MCF 10A (cell line): ENCODE results near the gene TSC22D4. TPM values are rescaled to one million over a fixed set of nuclear protein-coding genes. Genes with fewer than 3 reads are reported as not detected.
A peak's percentile ranks its signal among the peaks of the same experiment; 100 is the strongest.

Experiments used
- BruUV-seq: library from RNA; stranded (reverse); fragments of 400-500 nt; replicated peaks from 2 replicates; lab custom pipeline; 2021; lab: Mats Ljungman, UMichigan
- CTCF ChIA-PET: fragments of 300-600 bp; sonication (Branson Sonifier 250); formaldehyde crosslinking; extraction: SDS; loops from one replicate; lab custom pipeline; 2021; ENCODE audit warnings: antibody characterized with exemption, inconsistent platforms; lab: Yijun Ruan, JAX
- POLR2A ChIA-PET: fragments of 300-600, 350-650 bp; sonication (Branson Sonifier 250); formaldehyde crosslinking; extraction: SDS; loops from one replicate; lab custom pipeline; 2020; ENCODE audit warnings: antibody characterized with exemption, inconsistent platforms; lab: Yijun Ruan, JAX
- DNase-seq: peaks from one replicate; pipeline ENCODE4 v3.0.0-alpha.2; 2018; ENCODE audit not compliant: unreplicated experiment
- H3K27ac Mint-ChIP-seq: one replicate; pipeline ENCODE4 v1.8.0; 2022; ENCODE audit warnings: mild to moderate bottlenecking, low read depth, mixed read lengths; ENCODE audit not compliant: unreplicated experiment
- H3K27me3 Mint-ChIP-seq: one replicate; pipeline ENCODE4 v1.8.0; 2022; ENCODE audit warnings: mixed read lengths; ENCODE audit not compliant: insufficient read depth, unreplicated experiment
- H3K36me3 Mint-ChIP-seq: one replicate; pipeline ENCODE4 v1.8.0; 2022; ENCODE audit warnings: mild to moderate bottlenecking, moderate library complexity, mixed read lengths; ENCODE audit not compliant: insufficient read depth, unreplicated experiment
- H3K4me1 Mint-ChIP-seq: one replicate; pipeline ENCODE4 v1.8.0; 2022; ENCODE audit warnings: mixed read lengths; ENCODE audit not compliant: insufficient read depth, unreplicated experiment
- H3K4me3 Mint-ChIP-seq: one replicate; pipeline ENCODE4 v1.8.0; 2022; ENCODE audit warnings: mild to moderate bottlenecking, moderate library complexity, mixed read lengths; ENCODE audit not compliant: unreplicated experiment
- H3K9me3 Mint-ChIP-seq: one replicate; pipeline ENCODE4 v1.8.0; 2022; ENCODE audit warnings: mixed read lengths; ENCODE audit not compliant: unreplicated experiment
- intact Hi-C: fragments of 100-400 bp; cut with micrococcal nuclease; formaldehyde crosslinking; loops from 2 replicates; pipeline ENCODE4 v1.14.1; 2022
- total RNA-seq: library from RNA; stranded (reverse); gene quantifications from 2 replicates; pipeline ENCODE4 v1.2.3, GENCODE V29; 2022
- TF ChIP-seq, protein P1 (sequence below): fragments of 200-600 bp; IDR thresholded peaks from one replicate; pipeline ENCODE4 v1.8.0; 2022; ENCODE audit warnings: antibody characterized with exemption, mild to moderate bottlenecking; ENCODE audit not compliant: unreplicated experiment

TSC22D4 gene
- total RNA-seq, 1 experiment from 2014 or later = 36.0 TPM

DNA sequence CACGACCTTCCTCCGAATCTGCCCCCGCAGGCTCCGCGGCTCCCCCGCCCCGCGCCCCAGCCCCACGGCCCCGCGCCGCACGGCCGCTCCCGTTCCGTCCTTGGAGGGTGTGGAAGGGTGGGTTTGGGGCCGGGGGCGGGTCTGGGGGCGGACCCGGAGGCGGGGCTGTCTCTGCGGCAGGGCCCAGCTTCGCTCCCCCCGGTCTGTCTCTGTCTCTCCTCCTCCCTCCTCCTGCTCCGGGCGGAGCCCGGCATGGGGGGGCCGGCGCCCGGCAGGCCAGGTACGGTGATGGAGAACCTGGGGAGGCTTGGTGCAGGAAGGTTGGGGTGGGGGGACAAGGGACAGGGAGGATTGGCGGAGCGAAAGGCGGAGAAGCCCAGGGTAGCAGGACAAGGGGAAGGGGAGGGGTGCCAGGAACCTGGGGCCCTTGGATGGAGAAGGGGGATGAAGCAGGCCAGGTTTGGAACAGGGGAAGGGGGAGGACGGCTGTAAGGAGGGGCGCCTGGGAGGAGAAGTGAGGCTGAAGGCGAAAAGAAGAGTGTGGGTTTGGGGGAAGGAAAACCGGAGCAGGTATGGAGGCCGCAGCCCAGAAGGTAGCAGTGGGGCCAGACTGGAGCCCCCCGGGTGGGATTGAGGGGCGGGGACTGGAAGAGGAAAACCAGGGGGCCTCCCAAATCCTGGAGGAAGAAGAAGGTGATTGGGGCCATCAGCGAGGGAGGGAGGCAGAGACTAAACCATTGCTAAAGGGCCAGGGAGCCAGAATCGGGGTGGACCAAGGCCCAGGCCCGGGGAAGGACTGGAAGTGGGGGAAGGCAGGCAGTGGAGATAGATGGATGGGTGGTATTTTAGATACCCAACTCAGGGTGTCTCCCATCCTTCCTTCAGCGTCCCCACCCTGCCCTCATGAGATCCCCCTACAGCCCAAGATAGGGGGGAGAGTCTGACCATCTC is 5.0 kb upstream of the TSC22D4 start, which contains the start of gene NYAP1:
Gene NYAP1, plus strand, starts transcription at position 206 of the 951 bp plus-strand sequence. CDS start 1,385 bp downstream, outside the sequence.
- ChIA-PET POLR2A (no interaction called here), CTCF (interaction anchor here (1.9 kb wide), 1 partner anchor 14 kb away, joined by 12 read pairs; no protein-coding TSS in a partner anchor)
- Mint-ChIP-seq H3K4me3 (peak within 1 kb of the TSS; percentile 74), H3K27ac (peak within 1 kb of the TSS; percentile 14), H3K4me1 (peaks cover 5% of the 10 kb centered on the region), H3K27me3 (no peaks in the 10 kb centered on the region), H3K36me3 (peaks cover 12% of the 10 kb centered on the region), H3K9me3 (no peaks in the 10 kb centered on the region)
- BruUV-seq = no TSS peak
- TF ChIP-seq, protein P1, sequence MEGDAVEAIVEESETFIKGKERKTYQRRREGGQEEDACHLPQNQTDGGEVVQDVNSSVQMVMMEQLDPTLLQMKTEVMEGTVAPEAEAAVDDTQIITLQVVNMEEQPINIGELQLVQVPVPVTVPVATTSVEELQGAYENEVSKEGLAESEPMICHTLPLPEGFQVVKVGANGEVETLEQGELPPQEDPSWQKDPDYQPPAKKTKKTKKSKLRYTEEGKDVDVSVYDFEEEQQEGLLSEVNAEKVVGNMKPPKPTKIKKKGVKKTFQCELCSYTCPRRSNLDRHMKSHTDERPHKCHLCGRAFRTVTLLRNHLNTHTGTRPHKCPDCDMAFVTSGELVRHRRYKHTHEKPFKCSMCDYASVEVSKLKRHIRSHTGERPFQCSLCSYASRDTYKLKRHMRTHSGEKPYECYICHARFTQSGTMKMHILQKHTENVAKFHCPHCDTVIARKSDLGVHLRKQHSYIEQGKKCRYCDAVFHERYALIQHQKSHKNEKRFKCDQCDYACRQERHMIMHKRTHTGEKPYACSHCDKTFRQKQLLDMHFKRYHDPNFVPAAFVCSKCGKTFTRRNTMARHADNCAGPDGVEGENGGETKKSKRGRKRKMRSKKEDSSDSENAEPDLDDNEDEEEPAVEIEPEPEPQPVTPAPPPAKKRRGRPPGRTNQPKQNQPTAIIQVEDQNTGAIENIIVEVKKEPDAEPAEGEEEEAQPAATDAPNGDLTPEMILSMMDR = no peak
- DNase-seq = peak; percentile 30
- intact Hi-C loops = no loop called here

DNA sequence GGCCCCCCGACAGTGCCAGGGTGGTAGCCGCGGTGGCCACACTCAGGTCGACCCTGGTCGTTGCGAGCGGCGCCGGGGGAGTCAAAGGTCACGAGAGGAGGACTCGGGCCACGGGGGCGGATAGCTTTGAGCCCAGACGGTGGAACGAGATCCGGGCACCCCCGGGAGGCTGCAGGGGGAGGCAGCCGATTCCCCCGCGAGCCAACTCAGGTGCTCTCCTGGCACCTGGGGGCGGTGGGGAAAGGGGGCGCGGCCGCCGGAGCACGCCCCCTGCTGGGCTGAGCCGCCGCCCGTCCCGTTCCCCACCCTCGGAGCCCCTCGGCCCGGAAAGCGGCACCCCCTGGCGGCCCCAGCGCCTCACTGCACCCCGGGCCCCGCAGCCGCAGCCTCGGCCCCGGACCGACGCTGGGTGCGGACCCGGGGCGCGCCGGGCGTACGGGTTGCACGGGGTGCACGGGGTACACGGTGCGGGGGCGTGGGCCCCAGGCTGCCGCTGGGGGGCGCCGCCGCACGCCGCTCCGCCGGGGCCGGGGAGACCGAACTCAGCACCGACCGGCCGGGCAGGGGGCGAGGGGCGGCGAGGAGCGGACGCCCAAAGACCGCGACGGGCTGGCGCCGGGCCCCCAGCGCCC is 4.2 kb upstream of the TSC22D4 start:
- Mint-ChIP-seq H3K4me1 (peaks cover 5% of the 10 kb centered on the region), H3K9me3 (no peaks in the 10 kb centered on the region), H3K27me3 (no peaks in the 10 kb centered on the region), H3K36me3 (peaks cover 12% of the 10 kb centered on the region), H3K27ac (no peak overlapping the region), H3K4me3 (peak overlapping the region; percentile 74)
- DNase-seq = peak; percentile 59
- TF ChIP-seq, protein P1 = peak; percentile 90
- BruUV-seq = no TSS peak
- POLR2A ChIA-PET = no interaction called here
- intact Hi-C loops = no loop called here
- CTCF ChIA-PET = interaction anchor here (0.7 to 1.9 kb wide), 16 partner anchors 10 to 272 kb away, joined by 3 to 12 read pairs (median 5); no protein-coding TSS in a partner anchor

DNA sequence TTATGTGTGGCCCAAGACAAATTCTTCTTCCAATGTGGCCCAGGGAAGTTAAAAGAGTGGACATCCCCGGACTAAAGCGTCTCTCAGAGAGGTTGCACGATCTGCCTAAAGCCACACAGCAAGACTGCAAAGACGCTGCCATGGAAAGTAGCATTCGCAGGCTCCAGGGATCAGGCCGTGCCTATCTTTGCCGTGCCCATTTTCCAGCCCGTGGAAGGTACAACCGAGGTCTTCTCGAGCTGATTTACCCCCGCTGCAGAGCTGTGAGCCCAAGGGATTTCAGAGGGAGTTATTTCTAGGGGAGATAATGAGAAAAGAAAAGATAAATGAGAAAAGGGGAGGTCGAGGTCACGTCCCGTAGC is 3.7 kb upstream of the TSC22D4 start:
- BruUV-seq = no TSS peak
- Mint-ChIP-seq H3K9me3 (no peaks in the 10 kb centered on the region), H3K27me3 (no peaks in the 10 kb centered on the region), H3K4me3 (peak overlapping the region; percentile 74), H3K36me3 (peaks cover 12% of the 10 kb centered on the region), H3K27ac (no peak overlapping the region), H3K4me1 (peaks cover 5% of the 10 kb centered on the region)
- CTCF ChIA-PET = interaction anchor here (0.6 to 1.9 kb wide), 18 partner anchors 10 to 272 kb away, joined by 3 to 12 read pairs (median 5); no protein-coding TSS in a partner anchor
- intact Hi-C loops = no loop called here
- POLR2A ChIA-PET = no interaction called here
- TF ChIP-seq, protein P1 = no peak
- DNase-seq = no peak

DNA sequence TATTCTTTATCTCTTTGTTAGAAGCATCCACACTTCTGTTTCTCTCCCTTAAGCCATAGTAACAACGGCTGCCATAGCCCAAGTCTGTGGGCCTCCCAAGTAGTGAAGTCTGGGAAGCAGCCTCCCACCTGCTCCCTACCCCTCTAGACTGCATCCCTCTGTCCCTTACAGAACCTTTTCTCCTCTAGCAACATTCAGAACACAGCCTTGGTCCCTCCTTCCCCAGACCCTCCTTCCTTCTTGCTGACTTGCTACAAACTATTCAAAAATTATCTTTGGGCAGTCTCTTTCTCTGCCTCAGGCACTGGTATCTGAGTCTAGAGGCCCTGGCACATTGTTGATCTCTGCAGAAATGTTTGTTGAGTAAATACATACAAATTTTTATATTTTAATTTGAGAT is 2.5 kb upstream of the TSC22D4 start:
- intact Hi-C loops = no loop called here
- Mint-ChIP-seq H3K4me3 (no peak overlapping the region), H3K27me3 (no peaks in the 10 kb centered on the region), H3K4me1 (peaks cover 12% of the 10 kb centered on the region), H3K36me3 (peaks cover 12% of the 10 kb centered on the region), H3K9me3 (no peaks in the 10 kb centered on the region), H3K27ac (no peak overlapping the region)
- no peak for DNase-seq
- ChIA-PET POLR2A (interaction anchor here (1.8 kb wide), 1 partner anchor 73 kb away, joined by 5 read pairs; no protein-coding TSS in a partner anchor), CTCF (interaction anchor here (0.6 to 1.8 kb wide), 5 partner anchors 27 to 246 kb away, joined by 3 to 5 read pairs (median 3); no protein-coding TSS in a partner anchor)
- no TSS peak for BruUV-seq
- TF ChIP-seq, protein P1 = no peak
